Left cardiac atrium (tissue), 4 donors: ENCODE data around the gene RAD51B. TPM values are rescaled to one million over a fixed set of nuclear protein-coding genes. Genes with fewer than 3 reads are reported as not detected.
"Not testable (repeated sequence)": the region's sequence is repeated elsewhere in the genome, so short reads cannot be mapped to it uniquely, and the experiment has no call there.

ENCODE experiments used
- ATAC-seq, 2 donors: fragments of 200-7000 bp; cut with Tn5 transposase; one replicate each; pipeline ENCODE4 v1.9.1; 2020; ENCODE audit warnings: mild to moderate bottlenecking in 2 of 2, moderate library complexity in 2 of 2
- DNase-seq: peaks from one replicate; pipeline ENCODE4 v3.0.0-alpha.2; 2020
- intact Hi-C, 2 donors: fragments of 100-400 bp; cut with DNase I; formaldehyde crosslinking; loops; one replicate each; pipeline versions ENCODE4 v1.14.1 to v1.15.1; 2022 to 2023
- total RNA-seq, 2 donors: library from RNA; stranded (reverse); fragmentation: NEBNext Ultra II Directional; extraction: Animal tissue kit (Norgen Biotek cat#: 25700); gene quantifications; one replicate each; pipeline ENCODE4 v1.2.1, GENCODE V29; 2021
- donor health status: DM: no; HTN: yes; CAD: no.
- donor health status: DM: no; HTN: yes; CAD: no; lungs with severe emphysema.
- donor health status: DM: yes; HTN: yes; CAD: no.
- donor health status: Dilated cardiomyopathy.

RAD51B gene
- total RNA-seq, 2 donors from 2014 or later: 4.4 to 6.6 TPM

DNA sequence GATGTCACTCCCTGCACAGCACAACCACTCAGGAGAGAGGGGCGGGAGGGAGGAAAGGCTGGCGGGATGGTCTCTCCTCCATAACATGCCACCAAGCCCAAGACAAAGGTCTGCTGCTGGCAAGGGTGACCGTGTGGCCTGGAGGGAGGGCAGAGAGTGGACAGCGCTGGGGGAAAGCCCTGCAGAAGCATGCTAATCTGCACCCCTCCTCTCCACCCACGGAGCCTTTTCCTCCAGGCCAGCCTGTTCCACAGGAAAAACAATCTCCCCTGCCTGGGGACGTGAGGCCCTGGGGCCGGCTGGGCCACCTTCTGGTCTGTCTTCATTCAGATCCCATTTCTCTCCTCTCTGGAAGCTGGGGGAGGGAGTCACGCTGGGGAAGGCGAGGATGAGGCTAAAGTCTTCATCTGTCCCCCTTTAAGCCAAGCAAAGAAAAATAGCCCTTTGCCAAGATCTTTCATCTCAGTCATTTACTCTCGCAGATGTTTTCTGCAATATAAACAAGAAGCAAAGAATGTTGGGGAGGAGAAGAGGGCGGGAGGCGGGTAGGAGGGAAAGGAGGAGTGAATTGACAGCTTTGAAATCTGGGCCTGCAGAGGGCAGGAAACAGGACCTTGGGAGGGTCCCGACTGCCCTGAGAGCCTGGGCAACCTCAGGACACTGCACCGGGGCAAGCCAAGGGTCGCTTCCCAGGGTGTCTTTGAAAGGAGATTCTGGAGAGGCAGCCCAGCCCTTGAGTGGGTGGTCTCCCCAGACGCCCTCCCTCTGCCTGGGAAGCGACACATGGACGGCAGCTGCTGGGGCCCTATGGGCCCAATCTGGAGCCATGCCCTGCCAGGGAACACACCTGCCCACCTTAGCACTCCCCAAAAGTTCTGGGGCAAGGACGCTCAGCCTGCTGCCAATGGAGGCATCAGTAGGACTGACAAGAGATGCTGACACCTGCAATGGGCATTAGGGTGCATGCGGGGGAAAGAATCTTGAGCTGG is 839.7 kb downstream of the RAD51B start:
- intact Hi-C loops: no loop called here
- ATAC-seq: peak in 1 of 2 donors; percentile 25
- DNase-seq: no peak

DNA sequence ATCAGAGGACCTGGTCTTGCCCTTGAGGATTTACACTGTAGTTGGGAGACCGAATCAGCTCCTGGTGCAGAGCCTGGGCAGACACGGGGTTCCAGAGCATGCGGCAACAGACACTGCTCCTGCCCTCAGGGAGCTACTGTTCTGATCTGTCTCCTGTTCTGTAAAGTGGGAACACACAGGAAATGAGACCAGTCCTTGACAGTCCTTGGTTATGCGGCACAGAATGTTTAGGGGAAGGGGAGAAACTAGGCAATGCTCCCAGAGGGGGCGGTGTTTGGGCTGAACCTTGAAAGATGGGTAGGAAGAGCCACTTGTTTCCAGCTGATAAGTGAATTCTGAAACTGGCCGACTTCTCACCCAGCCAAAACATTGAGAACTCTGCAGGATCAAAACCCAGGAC is 840.9 kb downstream of the RAD51B start:
- DNase-seq (no peak), ATAC-seq (no peak)
- intact Hi-C loops: loop anchor here in 1 of 2 donors (5.0 kb wide), 1 partner anchor 38 kb away; no protein-coding TSS in a partner anchor

DNA sequence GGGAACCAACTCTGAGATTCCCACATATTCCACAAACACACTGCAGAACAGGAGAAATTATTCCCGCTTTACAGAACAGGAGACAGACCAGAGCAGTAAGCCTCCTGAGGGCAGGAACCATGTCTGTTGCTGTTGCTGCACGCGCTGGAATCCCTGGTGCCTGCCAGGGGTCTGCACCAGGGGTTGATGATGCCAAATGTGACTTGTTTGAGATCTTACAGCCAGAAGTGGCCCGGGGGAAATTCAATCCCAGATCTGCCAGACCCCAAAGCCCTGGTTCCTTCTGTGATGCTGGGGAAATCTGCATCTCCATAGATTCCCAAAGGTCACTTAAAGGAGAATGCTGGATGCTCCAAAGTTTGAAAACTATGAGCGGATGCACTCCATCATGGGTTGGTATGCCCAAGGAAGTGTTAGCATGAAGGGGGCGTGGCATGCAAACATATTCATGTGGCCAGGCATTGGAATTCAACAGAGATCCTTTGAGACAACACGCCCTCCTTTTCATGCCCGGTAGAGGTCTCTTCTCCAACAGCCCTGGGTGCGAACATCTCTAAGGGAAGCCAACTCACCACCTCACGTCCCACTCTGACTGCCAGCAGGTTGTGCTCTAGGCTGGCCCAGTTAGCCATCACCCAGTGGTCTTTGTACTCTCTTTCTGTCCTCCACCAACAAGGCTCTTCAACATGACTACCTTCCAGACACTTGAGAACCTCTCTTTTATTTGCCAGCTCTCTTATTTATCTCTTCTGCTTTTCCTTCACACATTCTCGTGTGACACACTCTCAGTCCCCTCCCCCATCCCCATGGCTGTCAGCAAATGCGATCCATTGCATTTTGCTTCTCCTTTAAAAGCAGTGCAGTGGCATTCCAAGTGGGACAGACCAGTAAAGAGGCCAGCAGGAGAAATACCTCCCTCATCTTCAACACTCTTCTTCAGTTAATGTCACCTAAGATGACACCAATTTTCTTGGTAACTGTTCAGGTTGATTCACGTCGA is 841.9 kb downstream of the RAD51B start:
- intact Hi-C loops: loop anchor here in 1 of 2 donors (5.0 kb wide), 1 partner anchor 39 kb away; no protein-coding TSS in a partner anchor
- DNase-seq: no peak
- peak; percentile 51 to 70 for ATAC-seq

DNA sequence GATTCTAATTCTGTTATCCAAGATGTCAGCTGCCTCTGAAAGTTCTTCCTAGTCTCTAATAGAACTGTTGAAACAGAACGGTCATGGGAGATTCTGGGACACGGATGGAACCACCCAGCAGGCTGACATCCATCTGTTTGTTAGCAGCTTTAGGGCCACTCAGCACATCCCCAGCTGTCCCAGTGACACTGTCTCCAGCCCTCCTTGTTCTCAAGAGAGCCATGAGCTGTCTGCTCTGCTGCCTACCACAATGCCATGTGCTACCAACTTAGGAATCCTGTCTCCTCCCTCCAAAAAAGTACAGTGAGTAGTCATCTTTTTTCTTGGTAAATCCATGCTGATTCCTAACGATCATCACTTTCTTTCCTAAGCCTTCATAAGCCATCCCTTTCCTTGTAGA is 842.8 kb downstream of the RAD51B start:
- intact Hi-C loops: loop anchor here in 1 of 2 donors (5.0 kb wide), 1 partner anchor 40 kb away; no protein-coding TSS in a partner anchor
- peak; percentile 8 to 23 for ATAC-seq
- no peak for DNase-seq

DNA sequence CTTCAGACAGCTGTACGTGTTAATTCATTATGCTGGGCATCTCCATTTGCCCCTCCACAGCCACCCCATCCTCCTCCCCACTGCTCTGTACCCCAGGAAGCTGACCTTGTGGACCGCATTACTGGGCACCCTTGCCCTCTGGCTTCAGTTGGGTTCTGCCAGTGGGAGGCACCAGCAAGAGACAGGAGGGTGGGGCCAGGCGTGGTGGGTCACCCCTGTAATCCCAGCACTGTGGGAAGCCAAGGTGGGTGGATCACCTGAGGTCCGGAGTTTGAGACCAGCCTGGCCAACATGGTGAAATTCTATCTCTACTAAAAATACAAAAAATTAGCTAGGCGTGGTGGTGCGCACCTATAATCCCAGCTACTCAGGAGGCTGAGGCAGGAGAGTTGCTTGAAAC is 843.2 kb downstream of the RAD51B start:
- not testable (repeated sequence) for DNase-seq, ATAC-seq
- intact Hi-C loops: loop anchor here in 1 of 2 donors (5.0 kb wide), 1 partner anchor 41 kb away; no protein-coding TSS in a partner anchor

DNA sequence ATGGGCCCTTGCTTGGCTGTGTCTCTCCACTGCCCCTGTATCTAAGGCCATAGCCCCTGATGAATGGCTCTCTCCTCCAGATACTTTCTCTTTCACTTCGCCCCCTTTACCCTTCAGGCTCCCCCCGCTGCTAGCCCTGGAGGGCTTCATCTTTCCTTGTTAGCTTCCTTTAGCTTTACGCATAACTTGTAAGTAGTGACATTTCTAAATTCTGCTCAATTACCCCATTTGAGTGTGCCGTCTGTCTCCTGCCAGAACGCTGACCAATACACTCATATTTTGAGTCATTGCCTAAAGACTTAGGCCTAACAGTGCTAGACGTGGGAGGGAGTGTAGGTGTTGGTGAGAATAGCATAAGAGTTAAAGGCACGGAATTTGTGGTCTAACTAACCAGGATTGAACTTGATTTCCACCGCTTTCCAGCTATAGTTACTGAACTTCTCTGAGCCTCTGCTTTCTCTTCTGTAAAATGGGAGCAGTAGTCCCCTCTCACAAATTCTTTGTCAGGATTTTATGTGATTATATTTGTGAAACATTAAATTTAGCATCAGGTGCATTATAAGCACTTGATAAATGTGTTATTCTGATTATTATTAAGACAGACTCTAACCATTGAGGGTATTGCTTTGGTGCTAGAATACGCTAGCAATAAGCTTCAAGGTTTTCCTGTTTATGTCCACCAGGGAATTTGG is 844.0 kb downstream of the RAD51B start:
- DNase-seq (no peak), ATAC-seq (peak in 1 of 2 donors; percentile 7)
- intact Hi-C loops: loop anchor here in 1 of 2 donors (5.0 kb wide), 1 partner anchor 41 kb away; no protein-coding TSS in a partner anchor

DNA sequence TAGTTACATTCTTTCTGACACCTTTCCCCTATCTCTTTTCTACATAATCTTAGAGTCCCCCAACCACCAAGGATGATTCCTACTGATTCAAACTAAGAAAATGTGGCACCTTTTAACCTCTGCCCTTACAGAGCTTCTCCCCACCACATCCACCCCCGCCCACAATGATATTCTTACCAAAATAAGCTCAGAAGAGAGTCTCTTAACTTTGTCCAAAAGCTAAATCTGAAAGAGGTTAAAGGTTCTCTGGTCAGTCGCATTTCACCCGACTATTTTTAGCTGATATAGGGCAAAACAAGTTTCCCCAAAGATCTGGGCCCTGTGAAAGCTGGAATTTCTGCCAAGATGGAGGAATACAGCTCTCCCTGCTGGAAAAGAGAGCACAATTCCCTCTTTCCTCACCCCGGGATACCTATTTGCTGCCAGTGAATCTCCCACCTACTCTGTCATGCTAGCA is 844.7 kb downstream of the RAD51B start:
- intact Hi-C loops: loop anchor here in 1 of 2 donors (5.0 kb wide), 1 partner anchor 42 kb away; no protein-coding TSS in a partner anchor
- ATAC-seq (peak in 1 of 2 donors; percentile 18), DNase-seq (no peak)

DNA sequence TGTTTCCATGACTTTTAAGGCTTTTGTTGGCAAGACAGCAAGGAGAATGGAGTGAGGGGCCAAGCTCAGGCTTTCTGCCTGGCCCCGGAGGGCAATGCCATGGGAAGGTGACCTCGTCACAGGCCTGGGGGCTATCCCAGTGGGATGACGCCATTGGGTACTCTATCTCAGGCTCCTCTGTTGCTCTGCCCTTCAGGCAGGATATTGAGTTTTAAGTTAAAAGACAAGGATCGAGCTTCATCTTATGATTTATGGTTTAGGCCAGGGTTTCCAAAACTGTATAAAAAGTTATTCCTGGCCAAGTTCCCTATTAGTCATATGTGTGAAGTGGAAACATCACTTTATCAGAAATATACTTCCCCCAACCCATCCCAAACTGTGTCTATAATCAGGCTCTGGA is 845.6 kb downstream of the RAD51B start:
- DNase-seq (no peak), ATAC-seq (no peak)

DNA sequence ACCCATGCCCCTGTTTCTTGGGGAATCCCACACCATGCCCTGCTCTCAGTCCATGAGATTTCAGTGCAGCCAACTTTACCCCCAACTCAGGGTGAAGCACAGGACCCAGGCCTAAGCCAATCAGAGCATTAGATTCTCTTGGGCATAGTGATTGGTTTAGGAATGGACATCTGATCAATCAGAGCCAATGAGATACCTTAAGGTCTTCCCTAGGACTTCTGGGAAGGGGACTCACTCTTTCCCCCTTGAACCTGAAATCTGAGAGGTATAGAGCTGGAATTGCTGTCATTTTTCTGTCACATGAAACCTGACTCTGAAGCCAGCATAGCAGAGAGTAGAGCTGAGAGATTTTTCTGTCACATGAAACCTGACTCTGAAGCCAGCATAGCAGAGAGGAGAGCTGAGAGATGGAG is 846.2 kb downstream of the RAD51B start:
- DNase-seq (no peak), ATAC-seq (no peak)
- intact Hi-C loops: loop anchor here in 1 of 2 donors (5.0 kb wide), 1 partner anchor 127 kb away; the partner anchor contains the start of gene ZFP36L1

More for the DNA sequence above, 845.6 kb downstream of the RAD51B start:
- intact Hi-C loops: loop anchor here in 1 of 2 donors (5.0 kb wide), 1 partner anchor 127 kb away; the partner anchor contains the start of gene ZFP36L1

DNA sequence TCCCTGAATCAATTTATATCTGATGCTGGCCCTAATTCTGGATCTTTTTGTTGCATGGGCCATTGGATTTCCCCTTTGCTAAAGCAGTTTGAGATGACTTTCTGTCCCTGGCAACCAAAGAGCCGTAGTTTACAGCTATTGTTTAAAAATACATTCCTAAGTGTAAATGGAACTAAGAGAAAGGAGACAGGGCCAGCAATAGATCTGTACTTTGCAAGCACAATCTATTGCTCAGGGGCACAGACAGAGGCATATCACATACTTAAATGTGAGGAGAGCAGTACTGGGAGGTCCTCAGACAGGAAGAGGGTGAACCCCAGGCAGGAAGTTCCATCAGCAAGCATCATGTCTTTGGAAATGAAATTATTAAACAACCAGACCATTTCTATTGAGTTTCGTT is 846.7 kb downstream of the RAD51B start:
- intact Hi-C loops: loop anchor here in 1 of 2 donors (5.0 kb wide), 1 partner anchor 126 kb away; the partner anchor contains the start of gene ZFP36L1

DNA sequence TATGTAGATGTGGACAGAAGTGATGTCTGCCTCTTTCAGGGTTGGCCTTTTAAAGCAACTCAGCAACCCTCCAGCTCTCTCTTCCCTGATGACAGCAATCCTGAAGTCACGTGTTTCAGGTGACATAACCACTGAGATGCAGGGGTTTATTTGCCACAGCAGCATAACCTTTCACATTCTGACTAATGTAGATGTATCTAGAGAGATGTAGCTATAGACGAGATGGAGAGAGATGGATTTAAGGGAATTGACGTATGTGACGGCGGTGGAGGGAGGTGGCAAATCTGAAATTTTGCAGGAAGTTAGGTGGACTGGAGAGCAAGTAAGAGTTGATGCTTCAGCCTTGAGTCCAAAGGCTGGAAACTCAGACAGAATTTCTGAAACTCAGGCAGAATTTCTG is 847.3 kb downstream of the RAD51B start:
- intact Hi-C loops: loop anchor here in 1 of 2 donors (5.0 kb wide), 1 partner anchor 125 kb away; the partner anchor contains the start of gene ZFP36L1
- no peak for DNase-seq

More for the DNA sequence above, 846.7 kb downstream of the RAD51B start:
- no peak for ATAC-seq
- DNase-seq: no peak

DNA sequence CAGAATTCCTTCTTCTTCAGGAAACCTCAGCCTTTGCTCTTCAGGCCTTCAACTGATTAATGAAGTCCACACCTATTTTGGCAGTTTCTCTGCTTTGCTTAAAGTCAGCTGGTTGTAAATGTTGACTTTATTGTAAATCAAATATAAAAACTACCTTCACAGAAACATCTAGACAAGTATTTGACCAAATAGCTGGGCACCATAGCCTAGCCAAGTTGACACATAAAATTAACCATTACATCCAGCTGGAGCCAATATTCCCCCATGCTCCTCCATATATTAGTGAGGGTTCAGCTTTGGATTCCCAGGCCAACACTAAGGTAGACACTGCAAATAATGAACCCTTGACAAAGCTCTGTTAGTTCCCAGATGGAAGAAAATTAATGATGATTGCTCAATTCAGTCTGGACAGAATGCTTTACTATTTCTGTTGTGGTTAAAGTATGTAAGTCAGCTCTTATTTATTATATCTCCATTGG is 847.8 kb downstream of the RAD51B start:
- ATAC-seq: no peak
- intact Hi-C loops: loop anchor here in 1 of 2 donors (5.0 kb wide), 1 partner anchor 125 kb away; the partner anchor contains the start of gene ZFP36L1

More for the DNA sequence above, 847.3 kb downstream of the RAD51B start:
- ATAC-seq: no peak

DNA sequence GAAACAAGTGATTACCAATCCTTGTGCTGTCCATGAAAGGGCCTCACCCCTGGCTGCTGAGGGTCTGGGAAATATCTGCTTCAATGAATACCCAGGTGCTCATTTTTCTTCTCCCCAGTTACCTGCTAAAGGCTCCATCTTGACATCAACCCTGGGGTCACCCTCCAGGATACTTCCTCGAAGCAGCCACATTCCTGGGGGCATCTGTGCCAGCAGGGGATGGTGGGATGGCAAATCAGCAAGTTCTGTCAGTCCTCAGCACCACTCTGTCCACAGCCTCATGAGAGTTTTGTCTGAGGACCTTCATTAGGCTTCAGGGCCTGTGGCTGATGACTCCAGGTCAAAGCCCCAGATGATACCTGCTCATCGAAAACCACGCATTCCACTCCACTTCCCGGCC is 848.4 kb downstream of the RAD51B start:
- ATAC-seq: no peak
- intact Hi-C loops: loop anchor here in 1 of 2 donors (5.0 kb wide), 1 partner anchor 124 kb away; the partner anchor contains the start of gene ZFP36L1
- no peak for DNase-seq

More for the DNA sequence above, 847.8 kb downstream of the RAD51B start:
- DNase-seq: no peak

DNA sequence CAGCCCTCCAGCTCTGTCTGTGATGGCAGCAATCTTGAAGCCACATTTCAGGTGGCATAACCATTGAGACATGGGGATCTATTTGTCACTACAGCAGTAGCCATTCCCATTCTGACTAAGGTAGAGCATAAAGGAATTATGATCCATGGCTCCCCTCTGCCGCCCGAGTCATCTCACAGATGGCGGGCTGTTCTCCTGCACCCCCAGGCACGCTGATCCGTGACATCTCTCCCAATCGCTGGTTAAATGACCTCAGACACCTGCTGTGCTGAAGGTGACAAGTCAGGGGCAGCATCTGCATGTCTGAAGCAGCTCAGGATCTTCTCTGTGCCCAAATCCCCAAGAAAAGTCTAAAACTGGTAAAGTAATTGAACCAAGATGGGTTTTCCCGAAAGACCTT is 849.0 kb downstream of the RAD51B start:
- DNase-seq: no peak
- intact Hi-C loops: loop anchor here in 1 of 2 donors (5.0 kb wide), 1 partner anchor 124 kb away; the partner anchor contains the start of gene ZFP36L1
- ATAC-seq: no peak

DNA sequence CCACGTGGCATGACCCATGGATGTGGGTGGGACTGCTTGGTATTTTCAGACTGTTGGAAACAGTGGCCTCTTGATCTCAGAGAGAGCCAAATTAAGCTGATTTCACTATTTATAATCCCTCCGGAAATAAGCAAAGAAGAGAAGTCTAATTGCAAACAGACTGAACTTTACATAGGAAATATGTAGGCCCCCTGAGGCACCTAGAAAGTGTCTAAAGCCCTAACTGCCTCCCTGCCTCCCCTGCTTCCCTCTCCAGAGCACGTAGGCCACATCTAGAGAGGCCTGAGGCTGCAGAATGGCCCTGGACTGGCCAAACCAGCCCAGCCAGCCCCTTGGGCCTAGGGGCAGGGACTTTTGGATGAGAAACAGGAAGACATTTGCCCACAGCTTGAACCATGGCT is 849.5 kb downstream of the RAD51B start:
- intact Hi-C loops: loop anchor here in 1 of 2 donors (5.0 kb wide), 1 partner anchor 123 kb away; the partner anchor contains the start of gene ZFP36L1
- DNase-seq (no peak), ATAC-seq (peak in 1 of 2 donors; percentile 4)

DNA sequence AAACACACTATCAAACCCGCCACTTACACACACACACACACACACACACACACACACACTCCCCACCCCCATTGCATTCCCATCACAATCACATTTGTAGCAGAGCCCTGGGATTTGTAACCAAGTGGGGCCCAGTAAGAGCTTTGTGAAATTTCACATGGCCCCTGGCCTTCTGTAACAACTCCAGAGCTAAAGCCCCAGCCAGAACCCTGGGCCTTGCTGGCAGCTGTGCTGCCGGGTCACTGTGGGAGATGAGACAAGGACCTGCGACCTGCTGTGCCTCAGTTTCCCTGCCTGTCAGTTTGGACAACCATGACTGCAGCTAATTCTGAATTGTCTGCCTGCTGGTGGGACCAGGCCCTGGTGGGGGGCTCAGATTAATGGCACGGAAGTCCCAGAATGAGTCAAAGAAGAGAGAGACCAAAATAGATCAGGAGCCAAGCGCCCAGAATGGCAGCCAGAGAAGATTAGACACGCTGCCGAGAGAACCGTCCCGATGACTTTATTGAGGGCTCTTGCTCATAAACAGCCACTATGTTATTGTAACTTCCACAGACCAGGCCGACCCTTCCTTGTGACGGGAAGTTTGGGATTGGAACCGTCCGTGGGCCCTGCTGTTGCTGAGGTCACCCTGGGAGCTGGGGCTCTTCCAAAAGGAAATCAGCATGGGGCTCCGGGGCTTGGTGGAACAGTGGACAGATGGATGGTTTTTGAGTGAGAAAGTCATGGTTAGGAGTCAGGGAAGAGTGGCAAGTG is 850.2 kb downstream of the RAD51B start:
- intact Hi-C loops: loop anchor here in 1 of 2 donors (5.0 kb wide), 1 partner anchor 123 kb away; the partner anchor contains the start of gene ZFP36L1
- ATAC-seq: peak; percentile 61 to 70
- DNase-seq: peak; percentile 59
